NOMO-1 treated with dmso at 0.1 percent for 144 hours (cell line): ENCODE results near the gene PPID.
"Not testable (repeated sequence)": the region's sequence is repeated elsewhere in the genome, so short reads cannot be mapped to it uniquely, and the experiment has no call there.

Experiments
- DNase-seq: peaks from one replicate; lab custom pipeline; 2025; ENCODE audit not compliant: unreplicated experiment; lab: John Stamatoyannopoulos, UW

Gene PPID

GRCh38 chr4:158738866-158739265 is 15.7 kb upstream of the PPID start:
- DNase-seq, result no peak

- DNase-seq, result peak; percentile 32
Observed at GRCh38 chr4:158729716-158730559, 6.7 kb upstream of the PPID start.

GRCh38 chr4:158728236-158728635 is 5.0 kb upstream of the PPID start:
- DNase-seq, result no peak

- DNase-seq, result no peak
Observed at GRCh38 chr4:158726633-158727032, 3.4 kb upstream of the PPID start.

- no peak for DNase-seq
Observed at GRCh38 chr4:158724637-158725036, 1.4 kb upstream of the PPID start.

GRCh38 chr4:158722291-158722916 is 792 bp downstream of the PPID start:
- no peak for DNase-seq

GRCh38 chr4:158721680-158722079 is 1.5 kb downstream of the PPID start:
- no peak for DNase-seq

GRCh38 chr4:158715802-158716201 is 7.4 kb downstream of the PPID start:
- DNase-seq, result no peak

- no peak for DNase-seq
Observed at GRCh38 chr4:158714937-158715336, 8.3 kb downstream of the PPID start.

- DNase-seq, result not testable (repeated sequence)
Observed at GRCh38 chr4:158712622-158713021, 10.6 kb downstream of the PPID start.

- no peak for DNase-seq
Observed at GRCh38 chr4:158710814-158711213, 12.4 kb downstream of the PPID start.

GRCh38 chr4:158704274-158704673 is 18.9 kb downstream of the PPID start:
- no peak for DNase-seq

- no peak for DNase-seq
Observed at GRCh38 chr4:158688813-158689212, 34.4 kb downstream of the PPID start.

- no peak for DNase-seq
Observed at GRCh38 chr4:158682066-158682465, 41.1 kb downstream of the PPID start.

- DNase-seq, result no peak
Observed at GRCh38 chr4:158681629-158682028, 41.6 kb downstream of the PPID start.

GRCh38 chr4:158678767-158679166 is 44.4 kb downstream of the PPID start:
- no peak for DNase-seq

- DNase-seq, result no peak
Observed at GRCh38 chr4:158676076-158676475, 47.1 kb downstream of the PPID start.

GRCh38 chr4:158673633-158674032 is 49.6 kb downstream of the PPID start:
- no peak for DNase-seq

- DNase-seq, result peak; percentile 100
Observed at GRCh38 chr4:158671915-158672806, 51.0 kb downstream of the PPID start, which contains the start of gene ETFDH. ETFDH (plus strand) TSS chr4:158672296; CDS start chr4:158672457, 161 bp downstream.

- DNase-seq, result no peak
Observed at GRCh38 chr4:158671665-158671914, 51.6 kb downstream of the PPID start, which contains the start of gene C4orf46. C4orf46 (minus strand) TSS chr4:158671887; CDS start chr4:158671801, 86 bp downstream.

GRCh38 chr4:158670975-158671664 is 52.1 kb downstream of the PPID start:
- DNase-seq, result peak; percentile 18
